ENCODE measurements around the gene RNASE12.
"Not testable (repeated sequence)": the region's sequence is repeated elsewhere in the genome, so short reads cannot be mapped to it uniquely, and the experiment has no call there.

RNASE12 gene

DNA sequence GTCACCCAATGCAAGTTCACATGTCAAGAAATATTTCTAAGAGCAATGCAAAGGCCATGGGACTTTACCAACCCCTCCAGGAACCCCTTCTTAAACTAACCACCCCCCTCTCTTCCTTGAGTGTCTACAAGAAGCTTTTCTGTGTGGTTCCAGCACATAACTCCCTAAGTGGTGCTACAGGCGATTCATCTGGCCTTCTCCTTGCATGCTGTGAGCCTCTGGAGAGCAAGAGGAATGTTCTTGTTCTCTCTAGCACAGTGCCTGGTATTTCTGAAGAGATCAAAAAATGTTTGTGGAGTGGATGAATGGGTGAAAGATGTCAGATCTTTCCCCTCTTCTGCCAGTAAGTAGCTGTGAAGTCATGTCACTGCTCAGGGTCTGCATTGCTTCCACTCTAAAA is 5.9 kb upstream of the RNASE12 start:
- no peak for TF ChIP-seq CTCF (IDR thresholded peaks at IDR 0.05; ENCODE audit: control insufficient read depth, extremely low read depth, insufficient read depth)
- DNase-seq (ENCODE audit: low read depth) = no peak
- H3K4me3 ChIP-seq (ENCODE audit: low read depth, low read length) = no peak overlapping the region

DNA sequence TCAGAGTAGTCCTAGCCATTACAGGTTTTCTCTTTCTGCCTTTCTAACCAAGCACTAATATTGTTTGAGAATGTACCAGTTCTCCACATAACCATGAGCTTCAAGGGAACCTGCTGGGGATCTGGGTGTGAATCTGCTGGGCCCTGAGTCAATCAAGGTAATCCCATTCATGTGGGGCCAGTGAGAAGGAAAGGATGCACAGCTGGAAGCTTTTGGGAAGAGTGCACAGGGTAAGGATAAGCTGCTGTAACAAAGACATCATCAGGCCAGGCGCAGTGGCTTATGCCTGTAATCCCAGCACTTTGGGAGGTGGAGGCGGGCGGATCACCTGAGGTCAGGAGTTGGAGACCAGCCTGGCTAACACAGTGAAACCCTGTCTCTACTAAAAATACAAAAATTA is 4.5 kb upstream of the RNASE12 start:
- not testable (repeated sequence) for DNase-seq (ENCODE audit: low read depth); H3K4me3 ChIP-seq (ENCODE audit: low read depth, low read length)

DNA sequence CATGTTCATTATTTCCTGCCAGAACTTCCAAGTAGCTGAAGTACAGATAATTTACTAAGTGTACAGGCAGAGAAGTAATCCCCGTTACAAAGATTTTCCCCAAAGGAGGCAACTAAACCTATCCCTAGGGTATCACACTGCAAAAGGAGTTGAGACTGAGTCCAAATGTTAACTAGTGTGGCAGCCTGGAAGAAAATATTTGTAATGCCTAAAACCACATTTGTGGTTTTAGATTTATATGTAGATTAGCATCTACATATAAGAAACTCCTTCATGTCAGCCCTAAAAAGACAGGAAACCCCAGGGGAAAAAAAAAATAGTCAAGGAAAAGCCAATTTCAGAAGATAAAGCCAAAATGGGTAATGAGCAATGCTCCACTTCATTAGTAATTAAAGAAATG is 1.4 kb upstream of the RNASE12 start:
- no peak overlapping the region for H3K4me3 ChIP-seq (ENCODE audit: low read depth, low read length)
- no peak for DNase-seq (ENCODE audit: low read depth)
- TF ChIP-seq CTCF (IDR thresholded peaks at IDR 0.05; ENCODE audit: control insufficient read depth, extremely low read depth, insufficient read depth) = no peak

DNA sequence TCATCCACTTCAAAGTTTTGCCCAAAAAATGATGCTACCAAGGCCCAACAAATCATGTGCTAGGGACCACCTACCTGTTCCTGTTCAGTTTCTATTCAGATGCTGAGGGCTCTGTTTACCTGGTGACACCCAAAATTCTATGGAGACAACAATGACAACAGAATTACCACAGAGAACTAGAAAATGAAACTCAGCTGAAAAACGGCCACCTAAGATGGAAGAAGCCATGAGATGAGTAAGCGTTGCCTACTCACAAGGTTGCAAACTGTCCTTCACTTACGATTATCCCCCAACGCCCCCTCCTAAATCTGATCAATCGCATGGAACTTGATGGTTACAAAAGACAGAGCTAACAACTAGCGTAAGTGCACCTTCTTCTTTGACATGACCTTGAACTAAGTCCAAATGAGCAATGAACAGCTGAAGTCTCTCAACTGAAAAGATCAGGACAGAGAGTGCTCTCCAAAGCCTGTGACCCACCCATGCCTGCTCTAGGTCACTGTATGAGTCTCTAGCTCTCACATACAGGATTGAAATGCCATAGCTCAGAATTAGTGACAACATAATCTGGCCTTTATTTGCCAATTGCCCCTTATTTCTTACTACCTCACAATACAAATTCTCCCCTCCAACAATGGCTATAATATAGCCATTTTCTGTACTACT is 3.6 kb downstream of the RNASE12 start, which contains the start of gene RNASE11:
TSS of gene RNASE11 (minus strand) at position 513 of the 666 bp plus-strand sequence.
- H3K4me3 ChIP-seq (ENCODE audit: low read depth, low read length) = no peak within 1 kb of the TSS
- no peak for TF ChIP-seq CTCF (IDR thresholded peaks at IDR 0.05; ENCODE audit: control insufficient read depth, extremely low read depth, insufficient read depth)
- DNase-seq (ENCODE audit: low read depth) = no peak

- DNase-seq (ENCODE audit: low read depth) = no peak
- no peak overlapping the region for H3K4me3 ChIP-seq (ENCODE audit: low read depth, low read length)
- no peak for TF ChIP-seq CTCF (IDR thresholded peaks at IDR 0.05; ENCODE audit: control insufficient read depth, extremely low read depth, insufficient read depth)
Observed at GRCh38 chr14:20583908-20584307, 7.3 kb downstream of the RNASE12 start.

GRCh38 chr14:20583142-20583541 is 8.0 kb downstream of the RNASE12 start:
- DNase-seq (ENCODE audit: low read depth) = no peak
- TF ChIP-seq CTCF (IDR thresholded peaks at IDR 0.05; ENCODE audit: control insufficient read depth, extremely low read depth, insufficient read depth) = no peak
- no peak overlapping the region for H3K4me3 ChIP-seq (ENCODE audit: low read depth, low read length)

GRCh38 chr14:20580242-20580641 is 10.9 kb downstream of the RNASE12 start:
- DNase-seq (ENCODE audit: low read depth) = no peak
- H3K4me3 ChIP-seq (ENCODE audit: low read depth, low read length) = no peak overlapping the region
- no peak for TF ChIP-seq CTCF (IDR thresholded peaks at IDR 0.05; ENCODE audit: control insufficient read depth, extremely low read depth, insufficient read depth)

Data from LNCaP clone FGC (cell line).